Measurements from ENCODE around the gene KCNIP1. TPM values are rescaled to one million over a fixed set of nuclear protein-coding genes. Genes with fewer than 3 reads are reported as not detected.
A peak's percentile ranks its signal among the peaks of the same experiment; 100 is the strongest.
"Not testable (repeated sequence)": the region's sequence is repeated elsewhere in the genome, so short reads cannot be mapped to it uniquely, and the experiment has no call there.

KCNIP1 gene
- total RNA-seq, 2 donors from 2014 or later = not detected

GRCh38 chr5:170761048-170761707 lies 257.4 kb downstream of the KCNIP1 start:
- Mint-ChIP-seq H3K36me3 (no peaks in the 10 kb centered on the region), H3K4me1 (ENCODE audit: low read depth in 2 of 2) (no peaks in the 10 kb centered on the region), H3K27me3 (peaks cover 8 to 19% of the 10 kb centered on the region in 2 donors), H3K9me3 (no peaks in the 10 kb centered on the region), H3K4me3 (no peak overlapping the region), H3K27ac (no peak overlapping the region)
- no peak for ATAC-seq
- DNase-seq (ENCODE audit: low spot score) = no peak

GRCh38 chr5:170761708-170762066 lies 257.9 kb downstream of the KCNIP1 start:
- no peak overlapping the region for H3K4me3 Mint-ChIP-seq
- H3K9me3 Mint-ChIP-seq = no peaks in the 10 kb centered on the region
- H3K27ac Mint-ChIP-seq = no peak overlapping the region
- no peaks in the 10 kb centered on the region for H3K4me1 Mint-ChIP-seq (ENCODE audit: low read depth in 2 of 2)
- ATAC-seq (no peak), DNase-seq (ENCODE audit: low spot score) (no peak)
- peaks cover 8 to 15% of the 10 kb centered on the region in 2 donors for H3K27me3 Mint-ChIP-seq
- H3K36me3 Mint-ChIP-seq = no peaks in the 10 kb centered on the region

DNA sequence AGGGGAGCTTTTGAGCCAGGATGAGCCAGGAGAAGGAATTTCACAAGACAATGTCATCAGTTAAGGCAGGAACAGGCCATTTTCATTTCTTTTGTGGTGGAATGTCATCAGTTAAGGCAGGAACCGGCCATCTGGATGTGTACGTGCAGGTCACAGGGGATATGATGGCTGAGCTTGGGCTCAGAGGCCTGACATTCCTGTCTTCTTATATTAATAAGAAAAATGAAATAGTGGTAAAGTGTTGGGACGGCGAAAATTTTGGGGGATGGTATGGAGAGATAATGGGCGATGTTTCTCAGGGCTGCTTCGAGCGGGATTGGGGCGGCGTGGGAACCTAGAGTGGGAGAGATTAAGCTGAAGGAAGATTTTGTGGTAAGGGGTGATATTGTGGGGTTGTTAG lies 258.5 kb downstream of the KCNIP1 start:
- H3K4me3 Mint-ChIP-seq; H3K4me1 Mint-ChIP-seq (ENCODE audit: low read depth in 2 of 2); H3K27ac Mint-ChIP-seq; H3K9me3 Mint-ChIP-seq; DNase-seq (ENCODE audit: low spot score); H3K36me3 Mint-ChIP-seq; ATAC-seq: not testable (repeated sequence)
- H3K27me3 Mint-ChIP-seq = peaks cover 8 to 15% of the 10 kb centered on the region in 2 donors

DNA sequence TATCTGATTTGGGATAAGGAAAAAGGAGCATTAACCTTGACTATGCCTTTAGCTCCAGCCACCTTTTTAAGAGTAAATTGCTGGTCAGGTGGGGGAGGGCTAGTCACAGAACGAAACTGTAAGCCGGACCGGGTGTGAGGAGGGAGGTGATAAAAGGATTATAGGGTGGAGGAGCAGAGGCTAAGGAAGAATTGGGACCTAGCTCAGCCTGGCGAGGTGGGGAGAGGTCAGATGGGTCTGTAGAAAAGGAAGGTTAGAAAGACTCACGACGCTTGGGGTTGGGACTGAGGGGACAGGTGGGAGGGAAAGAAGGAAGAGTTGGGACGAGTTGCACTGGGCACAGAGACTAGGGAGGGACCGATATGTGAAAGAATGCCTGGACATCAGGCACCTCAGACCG lies 262.0 kb downstream of the KCNIP1 start:
- not testable (repeated sequence) for H3K27ac Mint-ChIP-seq; DNase-seq (ENCODE audit: low spot score); H3K4me1 Mint-ChIP-seq (ENCODE audit: low read depth in 2 of 2); ATAC-seq; H3K36me3 Mint-ChIP-seq; H3K9me3 Mint-ChIP-seq; H3K4me3 Mint-ChIP-seq
- peaks cover 11 to 13% of the 10 kb centered on the region in 2 donors for H3K27me3 Mint-ChIP-seq

GRCh38 chr5:170769246-170769645 lies 265.4 kb downstream of the KCNIP1 start:
- H3K4me3 Mint-ChIP-seq = no peak overlapping the region
- H3K4me1 Mint-ChIP-seq (ENCODE audit: low read depth in 2 of 2) = no peaks in the 10 kb centered on the region
- DNase-seq (ENCODE audit: low spot score) (no peak), ATAC-seq (no peak)
- no peaks in the 10 kb centered on the region for H3K9me3 Mint-ChIP-seq
- peaks cover 16 to 17% of the 10 kb centered on the region in 2 donors for H3K27me3 Mint-ChIP-seq
- no peak overlapping the region for H3K27ac Mint-ChIP-seq
- no peaks in the 10 kb centered on the region for H3K36me3 Mint-ChIP-seq

DNA sequence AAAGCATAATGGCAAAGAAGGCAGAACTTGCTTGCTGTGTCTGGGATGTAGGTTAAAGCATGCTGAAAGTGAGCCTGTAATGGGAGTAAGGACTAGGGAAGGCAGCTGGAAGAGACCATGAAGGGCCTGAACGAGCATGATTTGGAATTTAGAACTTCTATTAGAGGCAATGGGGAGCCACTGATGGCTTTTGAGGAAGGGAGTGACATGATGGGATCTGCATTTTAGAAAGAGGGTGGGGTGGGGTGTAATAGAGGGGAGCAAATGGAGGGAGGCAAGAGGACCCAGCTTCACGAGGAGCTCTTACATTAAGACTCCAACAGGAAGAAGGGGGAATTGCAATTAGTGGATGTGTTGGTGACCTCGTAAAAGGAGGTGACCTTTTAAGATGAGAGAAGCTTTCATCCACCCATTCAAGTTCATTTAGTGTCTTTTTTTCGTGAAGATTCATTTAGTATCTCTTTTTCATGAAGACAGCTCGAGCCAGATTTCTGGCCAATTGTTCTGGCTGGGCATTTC lies 266.1 kb downstream of the KCNIP1 start:
- Mint-ChIP-seq H3K9me3 (no peaks in the 10 kb centered on the region), H3K4me3 (no peak overlapping the region), H3K4me1 (ENCODE audit: low read depth in 2 of 2) (no peaks in the 10 kb centered on the region), H3K27ac (no peak overlapping the region), H3K36me3 (no peaks in the 10 kb centered on the region), H3K27me3 (peaks cover 16 to 17% of the 10 kb centered on the region in 2 donors)
- no peak for DNase-seq (ENCODE audit: low spot score)
- no peak for ATAC-seq

DNA sequence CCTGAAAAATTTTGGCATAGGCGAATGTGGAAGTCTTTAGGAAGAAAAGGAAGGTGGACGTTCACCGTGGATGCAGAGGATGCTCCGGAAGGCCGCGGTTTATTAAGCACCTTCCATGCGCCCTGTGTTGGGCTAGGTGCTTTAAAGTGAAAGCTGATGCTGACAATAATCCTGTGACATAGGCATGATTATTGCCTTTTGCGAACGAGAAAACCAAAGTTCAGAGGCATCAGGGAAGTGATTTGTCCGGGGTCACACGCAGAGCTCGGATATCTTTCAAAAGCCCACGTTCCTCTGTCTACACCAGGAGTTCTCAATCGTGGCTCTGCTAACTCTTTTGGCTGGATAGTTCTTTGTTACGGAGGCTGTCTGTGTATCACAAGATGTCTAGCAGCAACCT lies 267.7 kb downstream of the KCNIP1 start:
- no peaks in the 10 kb centered on the region for H3K36me3 Mint-ChIP-seq
- no peak overlapping the region for H3K27ac Mint-ChIP-seq
- H3K4me1 Mint-ChIP-seq (ENCODE audit: low read depth in 2 of 2) = no peaks in the 10 kb centered on the region
- peaks cover 16 to 17% of the 10 kb centered on the region in 2 donors for H3K27me3 Mint-ChIP-seq
- ATAC-seq (no peak), DNase-seq (ENCODE audit: low spot score) (no peak)
- H3K9me3 Mint-ChIP-seq = no peaks in the 10 kb centered on the region
- H3K4me3 Mint-ChIP-seq = no peak overlapping the region

DNA sequence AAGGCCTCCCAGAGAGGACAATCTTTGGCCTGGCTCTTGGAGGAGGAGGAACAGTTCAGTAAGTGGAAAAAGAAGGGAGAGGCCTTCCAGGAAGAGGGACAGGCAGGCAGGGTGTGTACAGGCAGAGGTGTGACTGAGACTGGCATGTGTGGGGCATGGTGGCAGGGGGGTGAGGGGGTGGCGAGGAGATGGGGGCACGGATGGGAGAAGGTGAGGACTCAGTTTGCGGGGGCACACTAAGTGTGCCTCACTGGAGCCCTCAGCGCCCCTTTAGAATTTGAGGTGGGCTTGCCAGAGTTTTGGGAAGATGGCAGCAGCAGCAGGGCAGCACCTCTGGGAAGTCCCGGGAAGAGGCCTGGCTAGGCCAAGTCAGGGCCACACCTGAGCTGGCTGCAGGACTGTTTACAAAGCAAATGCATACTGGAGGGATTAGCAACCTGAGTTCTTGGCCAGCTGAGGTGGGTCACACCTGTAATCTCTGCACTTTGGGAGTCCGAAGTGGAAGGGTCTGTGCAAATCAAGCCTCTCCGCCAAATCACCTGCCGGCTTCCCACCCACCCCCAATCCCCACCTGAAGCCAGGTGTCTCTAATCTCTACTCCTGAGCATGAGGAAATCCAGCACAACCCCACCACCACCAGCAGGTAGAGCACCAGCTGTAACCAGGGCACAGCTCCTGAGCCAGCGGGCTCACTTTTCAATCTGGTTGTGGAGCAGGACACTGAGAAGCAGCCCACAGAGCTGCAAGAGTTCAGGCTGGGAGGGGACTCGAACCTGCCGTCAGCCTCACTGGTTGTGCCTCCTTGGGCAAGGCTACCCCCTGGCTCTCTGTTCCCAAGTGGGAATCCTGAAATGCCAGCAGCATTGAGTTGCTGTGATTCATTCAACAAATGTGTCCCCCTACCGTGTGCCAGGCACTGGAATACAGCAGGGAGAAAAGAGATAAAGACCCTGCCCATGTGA lies 269.5 kb downstream of the KCNIP1 start:
- Mint-ChIP-seq H3K9me3 (no peaks in the 10 kb centered on the region), H3K27ac (no peak overlapping the region), H3K4me1 (ENCODE audit: low read depth in 2 of 2) (no peaks in the 10 kb centered on the region), H3K4me3 (no peak overlapping the region), H3K36me3 (no peaks in the 10 kb centered on the region), H3K27me3 (peaks cover 16 to 17% of the 10 kb centered on the region in 2 donors)
- DNase-seq (ENCODE audit: low spot score) = no peak
- no peak for ATAC-seq

GRCh38 chr5:170774831-170775230 lies 271.0 kb downstream of the KCNIP1 start:
- Mint-ChIP-seq H3K9me3 (no peaks in the 10 kb centered on the region), H3K27ac (no peak overlapping the region), H3K4me3 (no peak overlapping the region), H3K36me3 (no peaks in the 10 kb centered on the region), H3K4me1 (ENCODE audit: low read depth in 2 of 2) (no peaks in the 10 kb centered on the region), H3K27me3 (peaks cover 12% of the 10 kb centered on the region in 2 donors)
- DNase-seq (ENCODE audit: low spot score) (no peak), ATAC-seq (no peak)

GRCh38 chr5:170781946-170782345 lies 278.1 kb downstream of the KCNIP1 start:
- Mint-ChIP-seq H3K36me3 (no peaks in the 10 kb centered on the region), H3K4me3 (no peak overlapping the region), H3K27ac (no peak overlapping the region), H3K9me3 (no peaks in the 10 kb centered on the region), H3K27me3 (peaks cover 5% of the 10 kb centered on the region in 2 donors), H3K4me1 (ENCODE audit: low read depth in 2 of 2) (no peaks in the 10 kb centered on the region)
- DNase-seq (ENCODE audit: low spot score) (no peak), ATAC-seq (no peak)

DNA sequence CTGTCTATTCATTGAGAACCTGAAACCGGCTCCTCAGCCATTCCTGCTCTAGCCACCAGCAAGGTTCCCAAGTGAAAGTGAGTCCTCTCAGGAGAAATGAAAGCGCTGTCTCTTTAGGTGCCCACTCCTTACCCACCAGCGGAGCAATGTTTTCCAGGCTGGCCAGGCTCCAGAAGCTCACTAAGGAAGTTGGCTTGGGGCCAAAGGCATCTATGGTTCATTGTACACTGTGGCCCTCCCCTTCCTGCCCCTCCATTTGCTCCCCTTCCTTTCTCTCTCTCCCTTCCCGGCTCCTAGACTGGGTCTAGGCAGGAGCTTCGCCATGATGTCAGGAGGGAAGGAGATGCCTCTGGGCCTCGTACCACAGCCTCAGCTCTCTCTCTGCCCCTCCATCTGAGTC lies 278.6 kb downstream of the KCNIP1 start:
- no peaks in the 10 kb centered on the region for H3K36me3 Mint-ChIP-seq
- ATAC-seq (peak in 1 of 2 donors; percentile 14), DNase-seq (ENCODE audit: low spot score) (no peak)
- no peaks in the 10 kb centered on the region for H3K9me3 Mint-ChIP-seq
- no peak overlapping the region for H3K4me3 Mint-ChIP-seq
- no peaks in the 10 kb centered on the region for H3K4me1 Mint-ChIP-seq (ENCODE audit: low read depth in 2 of 2)
- no peak overlapping the region for H3K27ac Mint-ChIP-seq
- peaks cover 5% of the 10 kb centered on the region in 2 donors for H3K27me3 Mint-ChIP-seq

DNA sequence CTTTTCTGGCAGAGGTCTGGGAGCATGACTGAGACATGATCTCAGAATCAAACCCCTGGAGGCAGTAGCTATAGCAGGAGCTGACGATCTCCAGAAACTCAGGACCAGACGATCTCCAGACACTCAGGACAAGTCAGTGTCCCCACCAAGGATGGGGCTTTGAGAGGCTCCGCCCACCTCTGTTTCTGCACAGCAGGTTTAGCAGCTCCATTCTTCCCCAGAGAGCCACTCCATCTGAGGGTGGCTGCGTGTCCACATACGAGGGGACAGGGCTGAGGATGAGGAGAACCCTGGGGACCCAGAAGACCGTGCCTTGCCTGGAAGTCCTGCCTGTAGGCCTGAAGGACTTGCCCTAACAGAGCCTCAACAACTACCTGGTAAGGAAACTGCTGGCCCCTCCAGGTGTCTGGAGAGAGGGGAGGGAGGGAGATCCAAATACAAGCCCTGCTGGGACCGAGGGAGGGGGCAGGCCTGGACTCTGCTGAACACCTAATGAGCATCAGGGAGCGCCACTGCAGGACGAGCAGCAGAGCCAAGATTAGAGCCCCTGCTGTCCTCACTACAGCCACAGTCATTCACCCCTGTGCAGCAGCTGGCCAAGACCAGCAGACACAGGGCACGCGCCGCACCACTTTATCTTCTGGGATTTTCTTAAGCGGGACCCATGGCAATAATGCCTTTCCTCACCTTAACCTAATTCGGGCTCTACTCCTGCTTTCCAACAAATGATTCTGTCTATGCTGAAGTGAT lies 279.9 kb downstream of the KCNIP1 start, which contains the start of gene GABRP:
Gene GABRP, plus strand, starts transcription at position 228 of the 750 bp plus-strand sequence. CDS start 4,891 bp downstream, outside the sequence.
- Mint-ChIP-seq H3K27me3 (peaks cover 5% of the 10 kb centered on the region in 2 donors), H3K4me1 (ENCODE audit: low read depth in 2 of 2) (no peaks in the 10 kb centered on the region), H3K36me3 (no peaks in the 10 kb centered on the region), H3K27ac (no peak within 1 kb of the TSS), H3K4me3 (no peak within 1 kb of the TSS), H3K9me3 (no peaks in the 10 kb centered on the region)
- DNase-seq (ENCODE audit: low spot score) (no peak), ATAC-seq (peak in 1 of 2 donors; percentile 34)

DNA sequence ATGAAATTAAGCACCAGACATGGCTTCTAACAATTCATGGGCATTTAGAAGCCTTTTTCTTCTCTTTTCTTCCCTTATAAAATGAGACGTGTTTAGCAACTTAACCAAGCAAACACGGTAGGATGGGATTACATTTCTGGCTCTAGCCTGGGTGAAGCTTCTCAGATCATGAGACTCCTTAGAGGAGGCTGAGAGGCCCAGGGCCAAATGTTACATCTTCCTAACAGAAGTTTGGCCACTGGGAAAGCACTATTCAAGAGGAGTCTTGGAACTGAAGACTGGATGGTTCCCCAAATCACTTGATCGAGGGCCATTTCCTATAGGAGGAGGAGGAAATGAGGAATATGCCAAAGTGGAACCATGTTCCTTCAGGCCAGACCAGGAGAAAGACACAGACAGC lies 281.6 kb downstream of the KCNIP1 start:
- DNase-seq (ENCODE audit: low spot score) (no peak), ATAC-seq (no peak)
- Mint-ChIP-seq H3K36me3 (no peaks in the 10 kb centered on the region), H3K9me3 (no peaks in the 10 kb centered on the region), H3K4me1 (ENCODE audit: low read depth in 2 of 2) (no peaks in the 10 kb centered on the region), H3K4me3 (no peak overlapping the region), H3K27me3 (peaks cover 5 to 13% of the 10 kb centered on the region in 2 donors), H3K27ac (no peak overlapping the region)
